ENCODE data around the gene TBC1D30. TPM values are rescaled to one million over a fixed set of nuclear protein-coding genes. Genes with fewer than 3 reads are reported as not detected.
A peak's percentile ranks its signal among the peaks of the same experiment; 100 is the strongest.
"Not testable (repeated sequence)": the region's sequence is repeated elsewhere in the genome, so short reads cannot be mapped to it uniquely, and the experiment has no call there.

Gene TBC1D30, protein sequence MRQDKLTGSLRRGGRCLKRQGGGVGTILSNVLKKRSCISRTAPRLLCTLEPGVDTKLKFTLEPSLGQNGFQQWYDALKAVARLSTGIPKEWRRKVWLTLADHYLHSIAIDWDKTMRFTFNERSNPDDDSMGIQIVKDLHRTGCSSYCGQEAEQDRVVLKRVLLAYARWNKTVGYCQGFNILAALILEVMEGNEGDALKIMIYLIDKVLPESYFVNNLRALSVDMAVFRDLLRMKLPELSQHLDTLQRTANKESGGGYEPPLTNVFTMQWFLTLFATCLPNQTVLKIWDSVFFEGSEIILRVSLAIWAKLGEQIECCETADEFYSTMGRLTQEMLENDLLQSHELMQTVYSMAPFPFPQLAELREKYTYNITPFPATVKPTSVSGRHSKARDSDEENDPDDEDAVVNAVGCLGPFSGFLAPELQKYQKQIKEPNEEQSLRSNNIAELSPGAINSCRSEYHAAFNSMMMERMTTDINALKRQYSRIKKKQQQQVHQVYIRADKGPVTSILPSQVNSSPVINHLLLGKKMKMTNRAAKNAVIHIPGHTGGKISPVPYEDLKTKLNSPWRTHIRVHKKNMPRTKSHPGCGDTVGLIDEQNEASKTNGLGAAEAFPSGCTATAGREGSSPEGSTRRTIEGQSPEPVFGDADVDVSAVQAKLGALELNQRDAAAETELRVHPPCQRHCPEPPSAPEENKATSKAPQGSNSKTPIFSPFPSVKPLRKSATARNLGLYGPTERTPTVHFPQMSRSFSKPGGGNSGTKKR
- total RNA-seq (2014; rRNA removed; shearing (Covaris generic)) = 3.6 and 4.3 TPM in 2 replicates

DNA sequence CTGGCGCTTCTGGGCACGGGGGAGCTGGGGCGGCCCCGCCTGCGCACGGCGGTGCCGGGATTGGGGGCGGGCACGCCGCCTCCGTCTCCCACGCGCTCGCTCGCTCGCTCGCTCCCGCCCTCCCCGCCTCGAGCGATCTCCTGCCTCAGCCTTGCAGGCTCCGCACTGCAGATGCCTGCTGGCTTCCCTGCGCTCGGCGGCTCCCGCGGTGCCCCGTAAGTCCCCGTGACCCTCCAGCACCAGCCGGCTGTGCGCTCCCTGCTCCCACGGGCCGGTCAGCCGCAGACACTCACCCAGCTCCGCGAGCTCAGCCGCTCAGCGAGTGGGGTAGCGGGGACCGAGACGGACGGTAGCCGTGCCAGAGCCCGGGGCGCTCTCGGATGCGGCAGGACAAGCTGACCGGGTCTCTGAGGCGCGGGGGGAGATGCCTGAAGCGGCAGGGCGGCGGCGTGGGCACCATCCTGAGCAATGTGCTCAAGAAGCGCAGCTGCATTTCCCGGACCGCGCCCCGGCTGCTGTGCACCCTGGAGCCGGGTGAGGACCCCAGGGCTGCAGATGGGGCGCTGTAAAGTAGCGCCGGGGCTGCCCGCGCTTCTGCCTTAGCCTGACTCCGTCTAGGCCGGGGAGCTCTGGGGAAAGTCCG, at the start of gene TBC1D30:
TBC1D30 (plus strand) TSS at position 148 of the 643 bp plus-strand sequence; CDS start at position 381, 233 bp downstream.
- H3K27me3 ChIP-seq = no peaks in the 10 kb centered on the region
- peak; percentile 61 to 66 for DNase-seq

DNA sequence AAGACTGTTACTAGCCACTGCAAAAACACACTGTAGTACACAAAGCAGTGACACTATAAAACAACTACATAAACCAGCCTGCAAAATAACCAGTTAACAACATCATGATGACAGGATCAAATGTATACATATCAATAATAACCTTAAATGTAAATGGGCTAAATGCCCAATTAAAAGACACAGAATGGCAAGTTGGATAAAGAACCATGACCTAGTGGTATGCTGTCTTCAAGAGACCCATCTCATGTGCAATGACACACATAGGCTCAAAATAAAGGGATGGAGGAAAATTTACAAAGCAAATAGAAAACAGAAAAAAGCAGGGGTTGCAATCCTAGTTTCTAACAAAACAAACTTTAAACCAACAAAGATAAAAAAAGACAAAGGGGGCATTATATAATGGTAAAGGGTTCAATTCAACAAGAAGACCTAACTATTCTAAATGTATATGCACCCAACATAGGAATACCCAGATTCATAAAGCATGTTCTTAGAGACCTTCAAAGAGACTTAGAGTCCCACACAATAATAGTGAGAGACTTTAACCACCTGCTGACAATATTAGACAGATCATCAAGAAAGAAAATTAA, 49.2 kb upstream of the TBC1D30 start:
- H3K4me1 ChIP-seq; DNase-seq; H3K27me3 ChIP-seq; H3K36me3 ChIP-seq; H3K4me3 ChIP-seq; H3K9me3 ChIP-seq (replicated peaks); H3K27ac ChIP-seq: not testable (repeated sequence)

More for the DNA sequence above, at the start of gene TBC1D30:
- H3K4me3 ChIP-seq = peak within 1 kb of the TSS; percentile 60
- no peaks in the 10 kb centered on the region for H3K4me1 ChIP-seq
- H3K36me3 ChIP-seq = no peaks in the 10 kb centered on the region
- H3K9me3 ChIP-seq (replicated peaks) = no peaks in the 10 kb centered on the region
- no peak within 1 kb of the TSS for H3K27ac ChIP-seq

DNA sequence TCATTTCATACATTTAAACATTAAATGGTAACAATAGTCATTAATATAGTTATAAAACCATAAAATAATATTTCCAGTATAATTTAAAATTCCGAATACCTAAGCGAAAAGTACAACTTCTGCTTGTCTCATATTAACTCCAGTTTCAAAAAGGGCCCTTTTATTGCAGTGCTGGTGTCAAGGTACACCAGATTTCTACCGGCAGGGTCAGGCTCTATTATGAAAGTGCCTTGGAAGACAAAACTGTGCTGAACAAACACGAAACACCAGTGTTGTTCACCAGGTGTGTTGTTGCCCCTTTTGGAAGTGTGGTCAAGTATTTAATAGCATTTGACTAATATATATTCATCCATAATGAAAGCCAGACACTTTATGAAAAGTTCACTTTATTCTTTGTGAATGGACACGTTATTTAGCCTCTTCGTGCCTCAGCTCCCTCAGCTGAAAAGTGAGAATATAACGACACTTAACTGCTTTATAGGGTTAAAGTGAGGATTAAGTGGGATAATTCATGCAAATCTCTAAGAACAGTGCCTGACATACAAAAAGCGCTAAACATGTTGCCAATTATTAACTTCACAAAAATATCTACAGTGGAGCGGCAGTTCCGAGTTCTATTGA, 45.0 kb upstream of the TBC1D30 start:
- H3K4me1 ChIP-seq = peaks cover 10% of the 10 kb centered on the region
- no peak overlapping the region for H3K4me3 ChIP-seq
- no peaks in the 10 kb centered on the region for H3K27me3 ChIP-seq
- DNase-seq = no peak
- no peak overlapping the region for H3K27ac ChIP-seq
- peaks cover 7% of the 10 kb centered on the region for H3K9me3 ChIP-seq (replicated peaks)
- H3K36me3 ChIP-seq = no peaks in the 10 kb centered on the region

DNA sequence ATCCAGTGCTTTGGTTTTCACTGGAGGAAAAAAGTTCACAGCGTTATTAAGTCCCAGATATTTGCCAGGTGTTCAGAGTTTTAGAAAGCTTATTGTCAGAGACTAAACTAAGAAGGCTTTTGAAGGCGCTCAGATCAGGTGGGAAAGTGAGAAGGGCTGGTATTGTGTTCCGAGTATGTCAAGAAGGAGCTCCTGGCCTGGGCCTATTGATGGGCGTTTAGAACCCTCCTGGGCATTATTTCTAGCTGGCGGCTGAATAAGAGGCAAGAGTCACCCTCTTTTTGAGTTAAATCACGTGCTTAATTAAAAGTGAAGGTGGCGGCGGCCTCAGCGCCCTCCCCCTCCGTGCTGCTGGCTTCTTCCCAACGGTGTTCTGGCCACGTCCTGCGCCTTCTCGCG, 44.3 kb upstream of the TBC1D30 start:
- Histone ChIP-seq H3K27me3 (no peaks in the 10 kb centered on the region), H3K9me3 (replicated peaks) (peaks cover 5% of the 10 kb centered on the region), H3K36me3 (no peaks in the 10 kb centered on the region), H3K4me1 (peaks cover 10% of the 10 kb centered on the region), H3K27ac (no peak overlapping the region), H3K4me3 (peak overlapping the region; percentile 63)
- DNase-seq = no peak

DNA sequence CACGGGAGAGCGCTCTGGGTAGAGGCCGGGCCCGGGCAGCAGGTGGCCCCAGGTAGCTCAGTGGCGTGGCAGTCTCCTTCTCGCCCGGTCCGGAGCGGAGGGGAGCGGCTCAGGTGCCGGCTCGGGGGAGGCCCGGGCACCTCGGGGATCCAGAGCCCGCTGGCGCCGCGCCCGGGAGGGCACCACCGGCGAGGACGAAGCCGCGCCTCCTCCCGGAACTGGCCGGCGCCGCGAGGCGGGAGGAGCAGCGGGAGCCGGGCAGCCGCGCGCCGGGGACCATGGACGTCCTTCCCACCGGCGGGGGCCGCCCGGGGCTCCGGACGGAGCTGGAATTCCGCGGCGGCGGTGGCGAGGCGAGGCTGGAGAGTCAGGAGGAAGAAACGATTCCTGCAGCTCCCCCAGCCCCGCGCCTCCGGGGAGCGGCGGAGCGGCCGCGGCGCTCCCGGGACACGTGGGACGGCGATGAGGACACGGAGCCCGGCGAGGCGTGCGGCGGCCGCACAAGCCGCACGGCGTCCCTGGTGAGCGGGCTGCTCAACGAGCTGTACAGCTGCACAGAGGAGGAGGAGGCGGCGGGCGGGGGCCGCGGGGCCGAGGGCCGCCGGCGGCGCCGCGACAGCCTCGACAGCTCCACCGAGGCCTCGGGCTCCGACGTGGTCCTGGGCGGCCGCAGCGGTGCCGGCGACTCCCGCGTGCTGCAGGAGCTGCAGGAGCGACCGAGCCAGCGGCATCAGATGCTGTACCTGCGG, 43.7 kb upstream of the TBC1D30 start:
- no peaks in the 10 kb centered on the region for H3K27me3 ChIP-seq
- no peak overlapping the region for H3K27ac ChIP-seq

DNA sequence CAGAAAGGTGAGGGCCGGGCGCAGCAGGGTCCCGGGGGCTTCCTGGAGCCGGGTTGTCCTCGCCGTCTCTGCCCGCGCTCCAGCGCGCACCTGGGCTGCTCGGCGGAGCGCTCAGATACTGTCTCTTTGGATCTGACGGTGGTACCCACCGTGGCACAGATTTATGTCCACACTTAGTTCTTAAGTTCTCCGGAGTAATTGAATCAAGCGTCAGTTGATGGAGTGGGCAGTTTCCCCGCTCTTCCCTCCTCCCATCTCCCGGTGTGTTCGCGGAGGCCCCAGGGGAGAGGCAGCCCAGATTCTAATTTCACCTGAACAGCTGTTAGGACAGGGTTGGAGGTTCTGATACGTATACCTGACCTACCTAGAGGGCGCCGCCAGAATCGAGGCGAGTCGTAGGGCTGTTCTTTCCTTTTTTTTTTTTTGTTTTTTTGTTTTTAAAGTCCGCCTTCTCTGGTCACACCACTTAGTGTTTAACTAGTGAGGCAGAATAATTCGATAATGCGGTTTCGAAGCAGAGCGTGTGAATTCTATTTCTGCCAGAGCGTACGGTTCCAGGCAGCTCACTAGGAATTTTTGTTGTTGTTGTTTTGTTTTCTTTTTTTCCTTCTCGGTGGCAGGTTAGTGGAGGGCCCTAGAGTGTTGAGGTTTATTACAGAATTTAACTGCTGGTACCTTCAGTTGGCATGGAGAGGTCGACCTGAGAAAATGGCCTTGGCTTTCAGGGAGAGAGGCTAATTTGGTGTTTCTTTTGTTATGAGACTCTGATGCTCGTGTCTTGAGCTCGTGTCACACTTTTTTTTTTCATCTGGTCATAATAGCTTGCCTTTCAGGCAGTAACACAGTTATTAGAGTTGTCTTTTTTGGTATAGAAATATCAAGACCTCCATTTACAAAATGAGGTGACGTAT, 42.9 kb upstream of the TBC1D30 start:
- Histone ChIP-seq H3K4me3 (peak overlapping the region; percentile 63), H3K36me3 (no peaks in the 10 kb centered on the region), H3K9me3 (replicated peaks) (no peaks in the 10 kb centered on the region), H3K27ac (no peak overlapping the region), H3K27me3 (no peaks in the 10 kb centered on the region), H3K4me1 (peaks cover 10% of the 10 kb centered on the region)
- DNase-seq = peak in 1 of 2 experiments; percentile 23

More for the DNA sequence above, 43.7 kb upstream of the TBC1D30 start:
- peaks cover 10% of the 10 kb centered on the region for H3K4me1 ChIP-seq
- H3K9me3 ChIP-seq (replicated peaks) = no peaks in the 10 kb centered on the region
- DNase-seq = peak; percentile 34 to 49
- no peaks in the 10 kb centered on the region for H3K36me3 ChIP-seq
- H3K4me3 ChIP-seq = peak overlapping the region; percentile 63

DNA sequence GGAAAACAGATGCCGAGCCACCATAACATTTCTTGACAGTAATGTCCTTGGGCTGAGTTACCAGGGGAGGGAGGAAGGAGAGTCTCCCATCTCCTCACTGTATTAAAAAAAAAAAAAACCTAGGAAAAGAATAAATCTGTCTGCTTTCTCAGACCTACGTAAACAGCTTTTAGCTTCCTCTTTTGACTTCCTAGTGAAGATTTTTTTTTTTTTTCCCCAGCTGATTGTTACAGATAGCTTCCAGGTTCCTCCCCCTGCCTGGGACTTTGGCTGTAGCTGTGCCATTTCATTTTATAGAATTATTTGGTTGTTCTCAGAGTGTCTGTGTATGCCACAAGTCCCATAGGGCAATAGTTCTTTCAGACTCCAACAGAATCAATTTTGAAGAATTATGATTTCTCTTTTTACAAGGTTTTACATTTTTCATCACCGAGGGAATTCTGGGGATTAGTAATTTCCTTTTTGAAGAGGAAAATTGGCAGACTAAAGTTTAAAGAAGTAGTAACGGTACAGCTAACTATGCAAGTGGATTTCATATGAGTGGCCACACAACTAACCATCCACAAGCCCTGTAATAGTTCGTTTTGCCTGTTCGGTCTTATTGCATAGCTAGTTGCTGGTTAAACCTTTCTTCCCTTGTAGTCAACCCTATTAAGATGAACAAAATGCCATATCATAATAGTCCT, 42.1 kb upstream of the TBC1D30 start:
- H3K36me3 ChIP-seq = 0 out of 2 replicates have a peak, but pooled peaks cover 4% of the 10 kb centered on the region
- peaks cover 10% of the 10 kb centered on the region for H3K4me1 ChIP-seq
- H3K27ac ChIP-seq = no peak overlapping the region
- no peaks in the 10 kb centered on the region for H3K9me3 ChIP-seq (replicated peaks)
- H3K4me3 ChIP-seq = peak overlapping the region; percentile 63
- no peak for DNase-seq
- H3K27me3 ChIP-seq = no peaks in the 10 kb centered on the region

DNA sequence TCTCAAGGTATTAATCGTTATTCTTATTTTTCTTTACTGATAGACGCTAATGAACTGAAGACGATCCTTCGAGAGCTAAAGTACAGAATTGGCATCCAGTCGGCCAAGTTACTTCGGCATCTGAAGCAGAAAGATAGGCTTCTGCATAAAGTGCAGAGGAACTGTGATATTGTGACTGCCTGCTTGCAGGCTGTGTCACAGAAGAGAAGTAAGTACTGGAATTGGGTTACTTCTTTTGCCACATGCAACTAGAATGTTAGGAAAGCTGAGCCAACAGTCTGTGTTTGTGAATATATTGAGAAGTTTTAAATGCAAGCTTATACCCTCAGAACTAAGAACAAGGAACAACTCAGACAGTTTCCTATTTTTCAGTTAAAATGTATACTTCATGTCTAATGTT, 38.6 kb upstream of the TBC1D30 start:
- Histone ChIP-seq H3K27ac (no peak overlapping the region), H3K9me3 (replicated peaks) (no peaks in the 10 kb centered on the region), H3K4me3 (no peak overlapping the region), H3K27me3 (no peaks in the 10 kb centered on the region), H3K36me3 (0 out of 2 replicates have a peak, but pooled peaks cover 4% of the 10 kb centered on the region), H3K4me1 (peaks cover 10% of the 10 kb centered on the region)
- no peak for DNase-seq

DNA sequence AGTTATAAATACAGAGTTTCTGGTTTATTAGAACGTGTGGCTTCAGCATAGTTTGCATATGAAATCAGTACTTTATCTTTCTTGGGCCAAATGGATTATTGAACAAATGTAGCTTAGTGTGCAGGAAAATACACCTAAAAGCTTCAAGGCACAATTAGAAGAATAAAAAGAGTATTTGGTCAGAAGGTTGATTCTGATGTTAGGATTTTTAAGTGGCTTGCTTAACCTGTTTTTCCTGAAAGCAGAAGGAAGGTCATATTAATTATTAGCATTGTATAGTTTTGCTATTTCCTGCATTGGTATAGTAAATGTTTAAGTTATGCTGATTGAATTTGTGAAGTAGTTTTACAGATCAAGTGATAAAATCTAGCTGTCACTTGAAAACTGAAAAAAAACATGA, 34.3 kb upstream of the TBC1D30 start:
- Histone ChIP-seq H3K9me3 (replicated peaks) (no peaks in the 10 kb centered on the region), H3K27ac (no peak overlapping the region), H3K4me1 (no peaks in the 10 kb centered on the region), H3K36me3 (0 out of 2 replicates have a peak, but pooled peaks cover 4% of the 10 kb centered on the region), H3K4me3 (no peak overlapping the region), H3K27me3 (no peaks in the 10 kb centered on the region)
- DNase-seq = no peak

DNA sequence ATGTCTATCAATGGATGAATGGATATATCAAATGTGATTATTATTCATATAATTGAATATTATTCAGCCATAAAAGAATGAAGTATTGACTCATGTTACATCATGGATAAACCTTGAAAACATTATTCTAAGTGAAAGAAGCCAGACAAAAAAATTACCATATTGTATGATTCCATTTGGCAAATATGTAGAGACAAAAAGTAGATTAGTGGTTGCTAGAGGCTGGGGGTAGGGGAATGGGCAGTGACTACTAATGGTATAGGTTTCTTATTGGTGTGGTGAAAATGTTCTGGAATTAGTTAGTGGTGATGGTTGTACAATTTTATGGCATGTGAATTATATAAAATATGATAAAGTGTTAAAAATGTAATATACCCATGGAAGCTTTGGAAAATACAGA, 33.4 kb upstream of the TBC1D30 start:
- H3K4me3 ChIP-seq = no peak overlapping the region
- DNase-seq = no peak

DNA sequence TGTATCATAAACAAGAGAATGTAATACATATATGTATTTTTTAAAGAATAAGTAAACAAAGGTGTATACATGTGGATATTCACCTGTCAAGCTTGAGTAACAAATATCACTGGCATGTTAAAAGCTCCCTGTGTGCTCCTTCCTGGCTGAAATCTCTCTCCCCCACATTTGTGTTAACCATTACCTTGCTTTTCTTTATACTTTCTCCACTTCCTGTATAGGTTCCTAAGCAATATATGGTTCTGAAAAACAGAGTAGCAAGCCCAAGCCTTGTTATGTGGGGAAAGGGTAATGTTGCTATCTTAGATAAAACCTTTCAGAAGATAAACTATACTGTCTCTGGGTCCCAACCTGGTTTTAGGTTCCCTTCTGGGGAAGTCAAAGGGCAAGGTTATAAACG, 32.3 kb upstream of the TBC1D30 start:
- no peaks in the 10 kb centered on the region for H3K27me3 ChIP-seq

More for the DNA sequence above, 33.4 kb upstream of the TBC1D30 start:
- Histone ChIP-seq H3K27ac (no peak overlapping the region), H3K27me3 (no peaks in the 10 kb centered on the region), H3K4me1 (no peaks in the 10 kb centered on the region), H3K9me3 (replicated peaks) (no peaks in the 10 kb centered on the region), H3K36me3 (0 out of 2 replicates have a peak, but pooled peaks cover 4% of the 10 kb centered on the region)

DNA sequence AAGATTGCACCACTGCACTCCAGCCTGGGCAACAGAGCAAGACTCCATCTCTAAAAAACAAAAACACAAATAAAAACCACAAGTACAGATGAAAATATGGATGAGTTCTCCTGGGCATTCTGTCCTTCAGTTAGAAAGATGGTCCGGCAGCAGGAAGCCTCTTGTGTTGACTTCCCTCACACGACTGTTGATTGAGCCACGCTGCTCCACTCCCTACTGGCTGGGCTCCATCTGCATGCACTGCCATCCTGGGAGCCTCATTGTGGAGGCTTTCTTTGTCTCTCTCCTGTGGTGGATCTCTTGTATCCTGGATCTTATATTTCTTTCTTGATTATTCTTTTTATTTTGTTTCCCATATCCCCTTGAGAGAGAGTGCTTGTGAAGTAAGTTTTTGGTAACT, 30.8 kb upstream of the TBC1D30 start:
- no peak overlapping the region for H3K27ac ChIP-seq
- no peaks in the 10 kb centered on the region for H3K27me3 ChIP-seq
- no peaks in the 10 kb centered on the region for H3K36me3 ChIP-seq
- H3K4me1 ChIP-seq = no peaks in the 10 kb centered on the region
- DNase-seq = no peak
- no peak overlapping the region for H3K4me3 ChIP-seq
- no peaks in the 10 kb centered on the region for H3K9me3 ChIP-seq (replicated peaks)

More for the DNA sequence above, 32.3 kb upstream of the TBC1D30 start:
- Histone ChIP-seq H3K36me3 (0 out of 2 replicates have a peak, but pooled peaks cover 2% of the 10 kb centered on the region), H3K4me1 (no peaks in the 10 kb centered on the region), H3K4me3 (no peak overlapping the region), H3K27ac (no peak overlapping the region), H3K9me3 (replicated peaks) (no peaks in the 10 kb centered on the region)
- DNase-seq = no peak
